Tibial nerve (tissue), 4 donors: ENCODE data around the gene COBLL1. TPM values are rescaled to one million over a fixed set of nuclear protein-coding genes. Genes with fewer than 3 reads are reported as not detected.
A peak's percentile ranks its signal among the peaks of the same experiment; 100 is the strongest.

ENCODE experiments used
- DNase-seq, 2 donors: peaks; one replicate each; pipeline ENCODE4 v3.0.0-alpha.2; 2019; ENCODE audit warnings: low spot score in 2 of 2
- H3K27ac ChIP-seq, 4 donors: fragments of 200-600 bp; sonication (generic) in 3 of 4; one replicate each; pipeline ENCODE4 v1.5.1; 2017 to 2019; ENCODE audit warnings: mild to moderate bottlenecking in 1 of 4
- H3K27me3 ChIP-seq, 2 donors: fragments of 200-600 bp; sonication (generic) in 1 of 2; one replicate each; pipeline versions ENCODE4 v1.5.1 to v1.6.0; 2017 to 2019
- H3K36me3 ChIP-seq, 3 donors: fragments of 200-600 bp; sonication (generic); one replicate each; pipeline ENCODE4 v1.5.1; 2018 to 2019
- H3K4me1 ChIP-seq, 4 donors: fragments of 200-600 bp; sonication (generic) in 3 of 4; one replicate each; pipeline ENCODE4 v1.5.1; 2017 to 2019
- H3K4me3 ChIP-seq, 4 donors: fragments of 200-600 bp; sonication (generic) in 3 of 4; one replicate each; pipeline ENCODE4 v1.5.1; 2017 to 2019; ENCODE audit warnings: mild to moderate bottlenecking in 1 of 4, moderate library complexity in 1 of 4
- H3K9me3 ChIP-seq, 4 donors: fragments of 200-600 bp; sonication (generic) in 3 of 4; one replicate each; pipeline ENCODE4 v1.5.1; 2017 to 2019
- CTCF ChIP-seq, 5 experiments: fragments of 200-600 bp in 3 of 5; fragments of 450-650 bp in 2 of 5; sonication (generic) in 3 of 5; IDR thresholded peaks; one replicate each; pipeline ENCODE4 v1.5.1; 2016 to 2019; ENCODE audit warnings: antibody characterized with exemption in 5 of 5, mild to moderate bottlenecking in 3 of 5, moderate library complexity in 2 of 5
- EP300 ChIP-seq, 2 donors: sonication (generic); formaldehyde crosslinking; IDR thresholded peaks; one replicate each; pipeline ENCODE4 v1.6.1; 2017; ENCODE audit warnings: antibody characterized with exemption in 2 of 2, mild to moderate bottlenecking in 1 of 2
- POLR2A ChIP-seq, 2 donors: fragments of 450-650 bp; IDR thresholded peaks; one replicate each; pipeline ENCODE4 v1.6.1; 2017; ENCODE audit warnings: antibody characterized with exemption in 2 of 2, mild to moderate bottlenecking in 2 of 2, moderate library complexity in 2 of 2
- WGBS, 2 donors: methylation state at CpG; one replicate each; pipeline ENCODE4 v1.1.5; 2018; 5-methylcytosine and 5-hydroxymethylcytosine counted together
- total RNA-seq, 4 donors: library from RNA; depleted of rRNA; stranded (reverse); fragments of >200 nt; gene quantifications; one replicate each; pipeline ENCODE4 v1.1.0, GENCODE V29; 2016

Gene COBLL1
- total RNA-seq, 4 donors from 2014 or later, result 117 to 190 (median 146) TPM

GRCh38 chr2:164835302-164835701, 6.3 kb downstream of the COBLL1 start:
- Histone ChIP-seq H3K27me3 (no peaks in the 10 kb centered on the region), H3K9me3 (no peaks in the 10 kb centered on the region), H3K27ac (peak overlapping the region in 2 of 4 donors; percentile 14 to 98), H3K4me1 (peaks cover 0 to 59% (median 8%) of the 10 kb centered on the region in 4 donors), H3K36me3 (no peaks in the 10 kb centered on the region), H3K4me3 (no peak overlapping the region)
- DNase-seq, result no peak
- no peak for TF ChIP-seq CTCF (IDR thresholded peaks at IDR 0.05)
- no peak for TF ChIP-seq EP300 (IDR thresholded peaks at IDR 0.05)
- no peak for TF ChIP-seq POLR2A (IDR thresholded peaks at IDR 0.05)

GRCh38 chr2:164831887-164832286, 9.7 kb downstream of the COBLL1 start:
- WGBS, 2 donors, result 58 to 72% methylated on average over 4 of the region's 4 CpGs
- H3K36me3 ChIP-seq, result no peaks in the 10 kb centered on the region
- peak overlapping the region in 2 of 4 donors; percentile 61 to 85 for H3K27ac ChIP-seq
- H3K27me3 ChIP-seq, result no peaks in the 10 kb centered on the region
- no peak for DNase-seq
- peaks cover 0 to 64% (median 6%) of the 10 kb centered on the region in 4 donors for H3K4me1 ChIP-seq
- H3K9me3 ChIP-seq, result no peaks in the 10 kb centered on the region
- H3K4me3 ChIP-seq, result no peak overlapping the region
- no peak for TF ChIP-seq POLR2A (IDR thresholded peaks at IDR 0.05)
- no peak for TF ChIP-seq CTCF (IDR thresholded peaks at IDR 0.05)
- TF ChIP-seq EP300 (IDR thresholded peaks at IDR 0.05), result no peak

- H3K9me3 ChIP-seq, result no peaks in the 10 kb centered on the region
- no peak for TF ChIP-seq EP300 (IDR thresholded peaks at IDR 0.05)
- TF ChIP-seq CTCF (IDR thresholded peaks at IDR 0.05), result no peak
- TF ChIP-seq POLR2A (IDR thresholded peaks at IDR 0.05), result no peak
- peaks cover 0 to 64% (median 7%) of the 10 kb centered on the region in 4 donors for H3K4me1 ChIP-seq
- WGBS, 2 donors, result 89 to 90% methylated on average over 1 of the region's 1 CpG
- no peak for DNase-seq
- no peaks in the 10 kb centered on the region for H3K27me3 ChIP-seq
- no peak overlapping the region for H3K4me3 ChIP-seq
- H3K36me3 ChIP-seq, result no peaks in the 10 kb centered on the region
- H3K27ac ChIP-seq, result peak overlapping the region in 2 of 4 donors; percentile 61 to 85
Measured at GRCh38 chr2:164831180-164831579, 10.4 kb downstream of the COBLL1 start.

- Histone ChIP-seq H3K4me1 (peaks cover 0 to 73% (median 22%) of the 10 kb centered on the region in 4 donors), H3K9me3 (no peaks in the 10 kb centered on the region), H3K27ac (peak overlapping the region; percentile 10 to 87 (median 78)), H3K36me3 (no peaks in the 10 kb centered on the region), H3K27me3 (no peaks in the 10 kb centered on the region), H3K4me3 (peak overlapping the region in 2 of 4 donors; percentile 3 to 27)
- no peak for DNase-seq
- no peak for TF ChIP-seq CTCF (IDR thresholded peaks at IDR 0.05)
- no peak for TF ChIP-seq POLR2A (IDR thresholded peaks at IDR 0.05)
- peak; percentile 42 to 63 for TF ChIP-seq EP300 (IDR thresholded peaks at IDR 0.05)
- WGBS, 2 donors, result 54 to 64% methylated on average over 8 of the region's 8 CpGs
Measured at GRCh38 chr2:164826293-164827243, 15.1 kb downstream of the COBLL1 start.

- peak overlapping the region in 2 of 4 donors; percentile 8 to 87 for H3K27ac ChIP-seq
- no peaks in the 10 kb centered on the region for H3K9me3 ChIP-seq
- peaks cover 0 to 70% (median 24%) of the 10 kb centered on the region in 4 donors for H3K4me1 ChIP-seq
- H3K4me3 ChIP-seq, result no peak overlapping the region
- TF ChIP-seq EP300 (IDR thresholded peaks at IDR 0.05) (no peak), POLR2A (IDR thresholded peaks at IDR 0.05) (no peak), CTCF (IDR thresholded peaks at IDR 0.05) (no peak)
- DNase-seq, result no peak
- no peaks in the 10 kb centered on the region for H3K36me3 ChIP-seq
- H3K27me3 ChIP-seq, result no peaks in the 10 kb centered on the region
Measured at GRCh38 chr2:164824872-164825271, 16.8 kb downstream of the COBLL1 start.
